ENCODE measurements around the gene TMEM178B.
"Not testable (repeated sequence)": the region's sequence is repeated elsewhere in the genome, so short reads cannot be mapped to it uniquely, and the experiment has no call there.

TMEM178B gene

DNA sequence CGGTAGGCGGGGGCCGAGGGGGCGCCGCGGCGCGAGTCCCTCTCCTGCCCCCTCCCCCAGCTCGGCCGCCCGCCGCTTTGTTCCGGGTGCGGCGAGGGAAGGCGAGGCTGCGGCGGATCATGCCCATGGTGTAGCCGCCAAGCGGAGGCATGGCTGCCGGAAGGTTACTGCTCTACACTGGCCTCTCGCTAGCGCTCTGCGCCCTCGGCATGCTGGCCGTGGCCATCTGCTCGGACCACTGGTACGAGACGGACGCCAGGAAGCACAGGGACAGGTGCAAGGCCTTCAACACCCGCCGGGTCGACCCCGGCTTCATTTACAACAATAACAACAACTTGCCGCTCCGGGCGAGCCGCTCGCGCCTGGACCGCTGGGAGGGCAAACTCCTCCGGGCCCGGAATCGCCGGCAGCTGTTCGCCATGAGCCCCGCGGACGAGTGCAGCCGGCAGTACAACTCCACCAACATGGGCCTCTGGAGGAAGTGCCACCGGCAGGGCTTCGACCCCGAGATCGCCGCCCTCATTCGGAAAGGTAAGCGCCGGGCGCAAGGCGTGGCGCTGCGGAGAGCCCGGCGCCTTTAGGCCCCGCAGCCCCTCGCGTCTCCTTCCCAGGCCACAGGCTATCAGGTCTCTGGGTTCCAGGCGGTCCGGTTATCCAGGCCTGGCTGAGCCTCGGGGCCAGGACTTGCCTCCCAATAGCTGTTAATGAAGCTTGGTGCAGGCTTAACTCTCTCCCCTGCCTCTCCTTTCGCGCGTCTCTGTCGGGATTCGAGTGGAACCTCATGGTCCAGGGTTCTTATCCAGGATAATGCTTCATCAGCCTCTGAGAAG is 513 bp downstream of the TMEM178B start:
- no peak for DNase-seq

DNA sequence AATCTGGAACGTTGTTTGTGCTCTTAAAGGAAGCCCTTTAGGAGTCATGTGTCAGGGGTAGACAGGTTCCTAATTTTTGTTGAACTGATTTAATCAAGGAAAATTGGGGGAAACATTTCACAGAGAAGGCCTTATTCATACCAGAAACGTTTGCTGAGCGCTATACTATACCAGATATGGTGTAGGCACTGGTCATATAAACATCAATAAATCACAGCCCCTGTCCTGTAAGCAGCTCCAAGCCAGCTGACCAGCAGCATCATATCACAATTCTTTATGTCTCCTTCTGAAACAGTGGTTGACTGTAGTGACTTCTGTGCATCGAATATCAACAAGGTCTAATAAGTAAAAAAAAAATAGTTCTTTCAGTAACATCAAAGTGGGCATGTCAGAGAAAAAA is 1.1 kb downstream of the TMEM178B start:
- DNase-seq: no peak

DNA sequence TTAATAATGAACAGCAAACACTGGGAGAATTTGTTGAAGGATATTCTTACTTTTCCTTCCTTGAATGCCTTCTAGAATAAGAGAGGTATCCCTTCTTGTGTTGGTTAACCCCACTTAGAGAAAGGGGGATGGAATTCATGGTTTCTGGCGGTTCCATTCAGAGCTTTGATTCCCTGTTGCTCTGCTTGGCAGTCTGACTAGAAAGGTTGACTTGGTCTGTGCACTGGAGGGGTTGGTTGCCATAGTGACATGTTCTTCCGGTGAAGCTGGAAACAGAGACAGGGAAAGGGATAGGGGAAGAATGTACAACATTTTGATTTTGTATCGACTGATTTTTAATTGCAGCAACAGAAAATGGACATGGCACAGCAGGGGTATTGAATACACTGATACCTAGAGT is 2.5 kb downstream of the TMEM178B start:
- DNase-seq: peak in 1 of 2 donors; percentile 36

DNA sequence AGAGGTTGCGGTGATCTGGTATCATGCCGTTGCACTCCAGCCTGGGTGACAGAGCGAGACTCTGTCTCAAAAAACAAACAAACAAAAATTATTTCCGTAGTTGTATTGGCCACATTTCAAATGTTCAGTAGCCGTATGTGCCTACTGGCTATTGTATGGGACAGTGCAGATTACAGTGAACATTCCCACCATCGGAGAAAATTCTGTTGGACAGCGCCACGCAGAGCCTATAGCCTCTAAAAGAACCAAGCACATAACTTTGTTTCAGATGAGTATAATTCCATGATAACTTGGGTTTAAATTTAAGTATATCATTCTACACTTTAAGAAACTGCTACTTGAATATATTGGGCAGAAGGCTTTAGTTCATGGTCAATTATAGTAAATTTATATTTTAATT is 5.4 kb downstream of the TMEM178B start:
- no peak for DNase-seq

DNA sequence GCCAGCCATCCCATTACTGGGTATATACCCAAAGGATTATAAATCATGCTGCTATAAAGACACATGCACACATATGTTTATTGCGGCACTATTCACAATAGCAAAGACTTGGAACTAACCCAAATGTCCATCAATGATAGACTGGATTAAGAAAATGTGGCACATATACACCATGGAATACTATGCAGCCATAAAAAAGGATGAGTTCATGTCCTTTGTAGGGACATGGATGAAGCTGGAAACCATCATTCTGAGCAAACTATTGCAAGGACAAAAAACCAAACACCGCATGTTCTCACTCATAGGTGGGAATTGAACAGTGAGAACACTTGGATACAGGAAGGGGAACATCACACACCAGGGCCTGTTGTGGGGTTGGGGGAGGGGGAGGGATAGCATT is 15.6 kb downstream of the TMEM178B start:
- DNase-seq: not testable (repeated sequence)

DNA sequence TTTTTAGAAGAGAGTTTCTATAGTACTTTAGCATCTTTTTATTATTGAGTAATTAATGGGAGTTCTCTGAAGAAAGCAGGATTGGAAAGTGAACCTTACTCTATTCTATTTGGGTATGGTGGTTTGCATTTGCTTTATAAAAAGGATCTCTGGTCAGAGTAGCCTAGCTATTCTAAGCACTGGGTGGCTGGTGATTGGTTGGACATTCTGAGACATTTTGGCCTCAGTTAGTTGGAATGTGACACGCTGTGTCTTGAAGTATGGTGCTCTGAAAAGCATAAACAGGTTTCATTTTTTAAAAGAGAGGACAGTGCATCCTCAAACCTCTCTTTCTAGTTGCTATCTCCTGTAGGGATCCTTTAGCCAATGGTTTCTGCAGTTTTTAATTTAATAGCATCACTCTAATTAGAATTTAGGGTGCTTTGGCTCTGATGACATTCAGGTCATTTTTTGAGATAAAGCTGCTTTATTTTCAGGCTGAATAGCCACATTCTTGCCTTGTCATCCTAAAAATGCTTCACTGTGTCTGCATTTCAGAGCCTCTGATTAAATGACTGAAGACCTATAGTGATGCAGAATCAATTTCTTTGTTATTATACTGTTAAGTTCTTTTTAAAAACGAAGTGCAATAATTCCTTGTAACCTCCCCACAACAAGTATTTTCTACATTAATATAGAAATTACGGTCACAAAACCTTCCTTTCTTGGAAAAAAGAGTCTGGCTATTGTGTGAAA is 20.6 kb downstream of the TMEM178B start:
- no peak for DNase-seq

DNA sequence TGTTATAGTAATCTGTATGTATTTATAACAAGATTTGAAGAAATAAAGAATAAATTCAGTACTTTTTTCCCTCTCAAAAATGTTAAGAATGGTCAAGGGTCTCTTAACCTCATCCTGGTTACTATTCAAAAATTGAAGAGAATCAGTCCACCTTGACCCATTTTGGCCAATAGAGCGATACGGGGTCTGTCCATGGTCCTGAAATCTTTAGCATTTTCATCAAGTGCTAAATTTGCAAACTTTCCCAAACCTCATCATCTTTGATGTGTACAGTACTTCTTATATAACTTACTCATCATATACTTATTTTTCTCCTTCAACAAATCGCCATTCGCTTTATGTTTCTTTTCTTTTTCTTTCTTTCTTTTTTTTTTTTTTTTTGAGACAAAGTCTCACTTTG is 23.6 kb downstream of the TMEM178B start:
- DNase-seq: no peak

DNA sequence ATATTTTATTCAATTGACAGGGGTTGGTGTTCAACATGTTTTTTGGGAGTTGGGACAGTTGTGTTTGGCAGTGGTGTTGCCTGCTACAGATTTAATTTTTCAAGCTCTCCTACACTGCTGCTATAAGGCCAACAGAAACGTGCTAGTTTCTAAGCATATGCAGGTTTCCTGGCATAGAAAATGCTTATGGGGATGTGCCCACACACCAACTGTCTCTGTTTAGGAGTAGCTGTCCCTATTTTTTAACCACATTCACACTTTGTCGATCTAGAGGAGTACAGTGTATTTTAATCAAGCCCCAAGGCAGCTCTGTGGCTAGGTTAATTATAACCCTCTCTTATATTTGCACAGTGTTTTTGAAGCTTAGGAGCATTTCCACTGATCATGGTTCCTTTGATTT is 28.6 kb downstream of the TMEM178B start:
- DNase-seq: peak in 1 of 2 donors; percentile 55

DNA sequence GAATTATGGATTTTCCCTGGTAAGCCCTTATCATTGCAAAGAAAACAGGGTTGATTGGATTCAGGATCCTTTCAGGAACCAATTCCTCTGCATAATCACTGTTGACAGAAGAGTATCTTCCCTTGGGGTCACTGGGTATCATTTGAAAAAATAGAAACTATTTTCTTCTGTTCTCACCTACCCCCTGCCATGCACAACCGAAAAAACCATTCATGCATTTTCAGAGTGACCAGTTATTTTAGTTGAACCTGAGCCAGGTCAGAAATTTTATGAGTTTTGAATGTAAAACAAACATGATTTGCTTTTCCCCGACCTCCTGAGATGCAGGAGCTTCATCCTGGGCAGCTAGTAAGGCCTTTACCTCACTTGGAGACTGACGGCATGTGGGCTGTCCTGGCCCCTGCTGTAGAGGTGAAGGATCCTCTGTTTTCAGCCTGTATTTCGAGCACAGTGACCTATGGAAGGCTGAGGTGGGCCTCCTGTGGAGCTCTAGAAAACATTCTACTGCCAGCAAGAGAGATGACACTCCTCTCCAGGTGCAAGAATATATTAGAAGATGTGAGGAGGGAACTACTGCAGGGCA is 30.1 kb downstream of the TMEM178B start:
- DNase-seq: no peak

DNA sequence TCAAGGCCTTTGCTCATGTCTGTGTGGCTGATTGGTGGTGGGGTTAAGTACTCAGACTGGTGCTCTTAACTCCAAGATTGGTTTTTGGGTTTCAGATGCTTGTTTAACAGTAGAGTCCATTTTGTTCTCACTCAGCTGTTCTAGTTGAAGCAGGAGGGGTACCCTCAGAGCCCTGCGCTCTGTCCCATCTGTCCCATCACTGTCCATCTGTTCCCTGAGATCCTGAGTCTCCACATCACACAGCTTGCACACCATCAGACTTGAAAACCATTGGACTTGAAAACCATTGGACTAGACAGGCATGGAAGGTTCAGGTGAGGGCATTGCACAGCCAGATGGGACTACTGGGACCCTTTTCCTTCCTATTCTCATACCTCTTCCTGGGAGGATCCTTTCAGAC is 39.3 kb downstream of the TMEM178B start:
- DNase-seq: no peak

DNA sequence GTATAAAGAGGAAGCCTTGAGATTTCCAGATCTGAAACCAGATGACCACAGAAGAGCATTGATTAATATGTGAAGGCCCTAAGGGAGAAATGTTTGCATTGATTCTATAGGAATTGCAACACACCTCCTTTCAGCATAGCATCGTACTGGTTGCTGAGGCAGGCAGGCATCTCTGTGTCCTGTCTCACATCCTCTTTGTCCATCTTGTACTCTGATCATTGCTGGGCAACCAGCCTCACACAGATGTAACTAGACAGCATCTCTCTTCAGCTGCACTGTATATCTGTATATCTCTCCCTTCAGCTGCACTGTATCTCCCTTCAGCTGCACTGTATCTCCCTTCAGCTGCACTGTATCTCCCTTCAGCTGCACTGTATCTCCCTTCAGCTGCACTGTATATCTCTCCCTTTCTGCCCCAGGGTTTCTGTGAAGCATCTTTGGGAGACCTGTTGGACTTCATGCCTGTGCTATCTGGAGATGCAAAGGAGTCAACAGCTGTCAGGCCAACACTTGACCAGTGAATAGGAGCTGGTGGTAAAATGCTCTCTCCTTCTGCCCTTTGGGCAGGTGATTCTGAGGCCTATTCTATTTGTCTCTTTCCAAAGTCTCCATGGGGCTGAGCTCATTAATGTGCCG is 40.3 kb downstream of the TMEM178B start:
- DNase-seq: no peak

DNA sequence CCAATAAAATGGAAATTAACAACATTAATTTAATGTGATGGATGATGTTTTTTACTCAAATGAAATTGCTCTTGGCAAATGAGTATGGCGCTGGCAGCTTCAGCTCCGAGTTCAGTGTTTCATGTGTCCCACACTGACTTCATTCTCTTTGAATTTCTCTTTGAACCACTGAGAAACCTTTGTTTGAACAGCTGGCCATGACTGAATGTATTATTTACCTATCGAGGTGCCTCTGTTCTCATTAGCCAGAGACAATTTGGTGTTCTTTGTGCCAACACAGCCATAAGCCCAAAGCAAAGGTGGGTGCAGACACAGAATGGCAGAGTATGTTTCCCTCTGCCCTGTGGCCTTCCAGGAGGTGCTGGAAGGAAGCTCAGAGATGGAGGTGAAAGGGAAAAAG is 42.1 kb downstream of the TMEM178B start:
- no peak for DNase-seq

DNA sequence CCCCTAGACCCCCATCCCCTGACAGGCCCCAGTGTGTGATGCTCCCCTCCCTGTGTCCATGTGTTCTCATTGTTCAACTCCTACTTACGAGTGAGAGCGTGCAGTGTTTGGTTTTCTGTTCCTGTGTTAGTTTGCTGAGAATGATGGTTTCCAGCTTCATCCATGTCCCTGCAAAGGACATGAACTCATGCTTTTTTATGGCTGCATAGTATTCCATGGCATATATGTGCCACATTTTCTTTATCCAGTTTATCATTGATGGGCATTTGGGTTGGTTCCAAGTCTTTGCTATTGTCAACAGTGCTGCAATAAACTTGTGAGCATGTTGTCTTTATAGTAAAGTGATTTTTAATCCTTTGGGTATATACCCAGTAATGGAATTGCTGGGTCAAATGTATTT is 42.8 kb downstream of the TMEM178B start:
- DNase-seq: not testable (repeated sequence)

DNA sequence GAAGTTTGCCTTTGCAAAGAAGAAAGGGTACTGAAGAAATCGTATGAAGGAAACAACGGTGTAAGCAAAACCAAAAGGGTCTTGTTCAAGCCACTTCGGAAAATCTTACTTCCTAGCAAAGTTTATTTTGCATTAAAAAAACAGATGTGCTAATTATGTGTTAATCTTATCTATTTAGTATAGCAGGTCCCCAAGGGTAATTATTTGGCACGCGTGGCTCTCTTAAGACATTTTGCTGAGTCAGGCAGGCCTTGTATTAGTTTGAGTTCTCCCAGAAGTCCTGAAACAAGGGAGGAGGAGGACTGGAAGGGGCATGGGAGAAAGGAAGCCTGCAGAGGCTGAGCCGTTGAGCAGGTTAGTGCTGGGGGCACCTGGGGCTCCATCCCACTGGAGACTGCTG is 44.9 kb downstream of the TMEM178B start:
- no peak for DNase-seq

DNA sequence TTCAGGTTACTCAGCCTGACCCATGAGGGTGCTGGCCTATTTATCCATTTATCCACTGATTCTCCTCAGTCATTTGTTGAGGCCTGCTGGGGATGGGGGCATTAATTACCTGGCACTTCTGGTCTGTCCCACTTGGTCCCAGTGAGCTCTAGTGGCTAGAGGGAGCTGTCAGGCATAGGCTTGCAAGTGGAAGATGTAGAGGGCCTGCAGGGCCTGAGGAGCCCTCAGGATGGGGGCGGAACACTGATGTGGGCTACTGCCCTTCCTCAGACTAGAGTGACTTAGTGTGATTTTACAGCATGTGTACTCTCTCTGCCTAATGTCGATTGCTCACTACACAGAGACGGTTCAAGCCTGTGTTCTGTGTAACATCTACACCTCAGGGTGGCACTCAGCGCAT is 45.3 kb downstream of the TMEM178B start:
- no peak for DNase-seq

DNA sequence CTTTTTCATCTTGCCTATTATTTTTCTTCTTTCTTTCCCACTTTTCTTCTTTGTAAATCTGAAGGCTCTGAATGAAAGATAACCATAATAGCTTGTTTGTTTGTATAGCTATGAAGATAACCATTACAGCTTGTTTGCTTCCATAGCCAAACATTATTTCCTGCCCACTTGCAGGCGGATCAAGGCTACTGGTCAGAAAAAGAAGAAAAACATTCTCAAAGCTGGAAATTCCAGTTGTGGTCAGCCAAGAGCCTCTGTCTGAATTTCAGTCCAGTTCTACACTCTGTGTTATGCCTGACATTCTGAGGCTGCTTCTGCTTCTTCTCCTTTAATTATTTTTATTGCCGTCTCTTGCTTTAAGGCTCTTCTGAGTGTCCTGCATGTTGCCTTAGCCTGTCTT is 48.9 kb downstream of the TMEM178B start:
- DNase-seq: no peak

DNA sequence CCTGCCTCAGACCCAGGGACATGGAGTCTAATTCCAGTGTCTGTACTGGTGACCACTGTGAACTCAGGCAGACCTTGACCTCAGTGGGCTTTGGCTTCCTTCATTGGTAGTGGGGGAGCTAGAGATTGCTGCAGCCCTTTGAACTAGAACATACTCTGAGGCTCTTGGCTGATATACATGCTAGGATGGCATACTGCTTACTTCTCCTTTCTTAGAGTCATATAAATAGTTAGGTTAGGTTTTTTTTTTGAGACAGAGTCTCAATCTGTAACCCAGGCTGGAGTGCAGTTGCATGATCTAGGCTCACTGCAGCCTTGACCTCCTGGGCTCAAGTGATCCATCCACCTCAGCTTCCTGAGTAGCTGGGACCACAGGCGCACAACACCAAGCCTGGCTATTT is 49.7 kb downstream of the TMEM178B start:
- no peak for DNase-seq

DNA sequence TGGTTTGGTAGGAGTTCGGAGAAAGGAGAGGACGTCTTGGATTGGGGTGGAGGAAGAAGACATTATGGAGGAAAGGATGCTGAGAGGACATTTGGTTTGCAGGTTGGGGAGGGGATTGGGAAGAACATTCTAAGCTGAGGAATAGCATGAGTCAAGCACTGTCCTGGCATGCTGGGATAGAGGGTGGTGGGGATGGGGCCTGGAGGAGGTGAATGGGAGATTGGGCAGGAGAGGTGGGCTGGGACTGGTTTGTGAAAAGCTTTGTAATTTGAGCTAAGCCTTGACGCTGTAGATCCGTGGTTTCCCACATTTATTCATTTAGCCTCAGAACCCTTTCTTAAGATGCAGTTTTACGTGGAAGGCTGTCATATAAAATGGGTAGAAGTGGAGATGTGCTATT is 52.2 kb downstream of the TMEM178B start:
- no peak for DNase-seq

DNA sequence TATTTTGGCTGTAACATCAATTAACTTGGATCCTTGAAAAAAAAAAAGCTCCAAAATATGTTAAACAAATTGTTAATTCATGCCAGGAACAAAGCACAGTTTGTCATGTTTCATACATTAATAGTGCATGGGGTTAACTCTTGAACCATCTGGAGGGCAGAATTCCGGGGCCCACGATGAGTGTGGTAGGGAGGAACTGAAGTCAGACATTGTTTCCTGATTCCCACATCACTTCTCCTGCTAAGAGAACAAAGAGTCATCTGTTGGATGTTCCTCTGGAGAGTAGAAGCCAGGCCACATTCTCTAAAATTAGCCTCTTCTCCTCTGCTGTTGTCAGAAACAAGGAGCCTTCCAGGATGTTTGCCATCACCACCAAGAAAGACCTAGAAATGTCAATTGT is 54.6 kb downstream of the TMEM178B start:
- no peak for DNase-seq

DNA sequence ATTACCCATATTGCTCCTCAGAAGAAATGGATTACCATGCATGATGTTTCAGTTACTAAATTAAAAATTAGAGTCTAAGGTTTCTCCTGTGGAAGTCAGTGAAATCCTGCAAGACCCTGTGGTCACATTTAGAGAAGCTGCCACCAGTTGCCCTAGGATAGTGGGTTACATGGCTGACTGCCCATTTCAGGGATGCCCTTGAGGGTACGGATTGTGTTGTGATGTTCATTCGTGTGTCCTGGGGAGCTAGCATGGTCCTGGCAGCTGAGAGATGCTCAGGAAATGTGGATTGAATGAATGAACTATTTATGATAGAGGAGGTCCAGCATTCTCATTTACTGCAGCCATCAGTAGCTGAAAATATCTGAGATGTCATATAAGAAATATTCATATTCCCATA is 55.1 kb downstream of the TMEM178B start:
- DNase-seq: no peak

DNA sequence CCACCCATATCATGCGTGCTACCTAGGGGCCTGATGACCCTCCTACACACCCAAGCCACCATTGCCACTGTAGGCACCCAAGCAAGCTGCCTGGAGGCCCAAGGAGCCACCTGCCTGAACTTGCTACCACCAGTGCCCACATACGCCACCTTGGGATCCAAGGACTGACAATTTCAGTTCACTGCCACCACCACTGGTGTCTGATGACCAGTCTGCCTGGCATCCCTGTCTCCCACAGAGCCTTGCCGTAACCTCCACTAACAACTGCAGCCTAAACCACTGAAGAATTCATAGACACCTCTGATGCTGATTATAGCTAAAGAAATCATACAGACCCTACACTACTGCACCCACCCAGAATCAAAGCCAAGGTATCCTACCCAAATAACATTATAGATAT is 58.8 kb downstream of the TMEM178B start:
- DNase-seq: no peak

DNA sequence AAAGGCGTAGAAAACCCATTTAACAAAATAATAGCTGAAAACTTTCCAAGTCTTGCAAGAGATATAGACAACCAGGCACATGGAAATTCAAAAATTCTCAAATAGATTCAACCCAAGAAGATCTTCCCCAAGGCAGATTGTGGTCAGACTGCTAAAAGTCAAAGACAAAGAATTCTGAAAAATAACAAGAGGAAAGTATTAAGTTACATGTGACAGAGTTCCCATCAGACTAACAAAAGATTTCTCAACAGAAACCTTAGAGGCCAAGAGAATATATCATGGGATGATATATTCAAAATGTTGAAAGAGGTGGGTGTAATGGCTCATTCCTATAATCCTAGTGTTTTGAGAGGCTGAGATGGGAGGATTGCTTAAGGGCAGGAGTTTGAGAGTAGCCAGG is 59.8 kb downstream of the TMEM178B start:
- DNase-seq: no peak

DNA sequence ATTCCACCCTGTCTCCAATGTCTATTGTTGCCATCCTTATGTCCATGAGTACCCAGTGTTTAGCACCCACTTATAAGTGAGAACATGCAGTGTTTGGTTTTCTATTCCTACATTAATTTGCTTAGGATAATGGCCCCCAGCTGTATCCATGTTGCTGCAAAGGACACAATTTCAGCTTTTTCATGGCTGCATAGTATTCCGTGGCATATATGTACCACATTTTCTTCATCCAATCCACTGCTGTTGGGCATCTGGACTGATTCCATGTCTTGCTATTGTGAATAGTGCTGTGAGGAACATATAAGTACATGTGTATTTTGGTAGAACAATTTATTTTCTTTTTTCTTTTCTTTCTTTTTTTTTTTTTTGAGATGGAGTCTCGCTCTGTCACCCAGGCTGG is 68.2 kb downstream of the TMEM178B start:
- DNase-seq: no peak

Data from hippocampal formation (tissue), 2 donors.